HG02623 (cell line): ENCODE results near the gene CDA.

Experiments
- ATAC-seq: cut with Tn5 transposase; IDR thresholded peaks from one replicate; pipeline ENCODE4 v1.9.1; 2021; ENCODE audit warnings: moderate library complexity; ENCODE audit not compliant: unreplicated experiment

CDA gene

GRCh38 chr1:20648438-20648837, 59.5 kb downstream of the CDA start:
- no peak for ATAC-seq

GRCh38 chr1:20648946-20649345, 60.0 kb downstream of the CDA start:
- ATAC-seq, result no peak

GRCh38 chr1:20652300-20652699, 63.4 kb downstream of the CDA start:
- ATAC-seq, result no peak

GRCh38 chr1:20654104-20654690, 65.3 kb downstream of the CDA start:
- no peak for ATAC-seq

- no peak for ATAC-seq
These were observed 68.1 kb downstream of the CDA start for GRCh38 chr1:20657024-20657423.

- ATAC-seq, result no peak
These were observed 69.4 kb downstream of the CDA start for GRCh38 chr1:20658166-20658915.

GRCh38 chr1:20660363-20660762, 71.5 kb downstream of the CDA start:
- ATAC-seq, result no peak

GRCh38 chr1:20660847-20661206, 71.9 kb downstream of the CDA start:
- no peak for ATAC-seq

GRCh38 chr1:20661207-20662109, 72.6 kb downstream of the CDA start, which contains the start of gene DDOST:
TSS of gene DDOST (minus strand) at chr1:20661369. CDS start at chr1:20661350, 19 bp downstream.
- peak; percentile 95 for ATAC-seq

GRCh38 chr1:20662110-20662475, 73.2 kb downstream of the CDA start:
- no peak for ATAC-seq

GRCh38 chr1:20663365-20663764, 74.5 kb downstream of the CDA start:
- ATAC-seq, result no peak

- no peak for ATAC-seq
These were observed 75.2 kb downstream of the CDA start for GRCh38 chr1:20663969-20664715.

GRCh38 chr1:20665726-20666125, 76.8 kb downstream of the CDA start:
- no peak for ATAC-seq

- no peak for ATAC-seq
These were observed 77.2 kb downstream of the CDA start for GRCh38 chr1:20666146-20666545.

GRCh38 chr1:20666804-20667203, 77.9 kb downstream of the CDA start:
- ATAC-seq, result no peak
